Retinal pigment epithelial cell (primary cell): ENCODE data around the gene SH3YL1.

ENCODE experiments used
- DNase-seq: peaks from one replicate; pipeline ENCODE4 v3.0.0-alpha.2; 2010; ENCODE audit warnings: low read depth
- H3K4me3 ChIP-seq: 2 replicates; pipeline ENCODE4 v1.5.1; 2011; ENCODE audit warnings: mild to moderate bottlenecking, low read length, control low read depth, moderate library complexity
- TF ChIP-seq, protein P1 (sequence below): conservative IDR thresholded peaks from 2 replicates; pipeline ENCODE4 v1.5.1; 2011; ENCODE audit warnings: low read depth, low read length, control low read depth, inconsistent platforms

Gene SH3YL1

DNA sequence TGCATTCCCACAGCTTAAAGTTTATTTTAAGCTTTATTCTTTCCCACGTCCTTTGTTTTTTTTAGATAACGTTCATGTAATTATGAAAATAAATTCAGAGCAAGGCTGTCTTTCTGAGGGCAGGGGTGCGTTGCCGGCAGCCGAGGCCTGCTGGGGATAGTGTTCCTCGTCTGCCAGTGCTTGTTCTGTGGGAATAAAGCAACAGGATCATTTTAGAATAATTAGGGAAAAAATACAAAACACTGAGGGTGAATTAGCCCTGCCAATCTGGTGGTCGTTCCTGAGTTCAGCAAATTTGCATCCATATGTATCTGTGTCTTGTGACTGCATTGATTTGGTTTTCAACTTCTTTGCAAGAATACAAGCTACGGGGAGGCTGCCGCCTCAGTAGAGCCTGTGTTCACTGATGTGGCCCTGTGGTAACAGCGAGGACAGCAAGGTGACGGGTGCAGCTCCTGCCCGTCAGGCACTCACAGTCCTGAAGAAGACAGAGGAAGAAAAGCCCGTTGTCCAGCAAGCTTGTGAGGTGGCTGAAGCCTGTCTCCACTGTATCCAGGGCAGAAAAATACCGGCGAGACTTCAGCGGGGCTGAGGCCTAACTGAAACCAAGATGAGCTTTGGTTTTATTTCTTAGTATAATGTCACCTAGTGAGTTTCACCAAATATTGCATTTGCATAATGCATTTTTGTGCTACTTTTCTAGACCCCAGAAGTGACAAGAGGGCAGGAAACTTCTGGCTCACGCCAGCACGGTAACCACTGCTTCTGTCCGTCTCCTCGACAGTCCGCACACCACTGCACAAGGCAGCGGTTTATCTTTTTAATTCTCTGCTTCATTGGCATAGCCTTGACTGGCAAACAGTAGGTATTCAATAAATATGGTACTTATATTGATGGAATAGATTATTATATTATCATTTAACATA lies 64.5 kb downstream of the SH3YL1 start:
- H3K4me3 ChIP-seq, result no peak overlapping the region
- DNase-seq, result no peak
- TF ChIP-seq, protein P1, sequence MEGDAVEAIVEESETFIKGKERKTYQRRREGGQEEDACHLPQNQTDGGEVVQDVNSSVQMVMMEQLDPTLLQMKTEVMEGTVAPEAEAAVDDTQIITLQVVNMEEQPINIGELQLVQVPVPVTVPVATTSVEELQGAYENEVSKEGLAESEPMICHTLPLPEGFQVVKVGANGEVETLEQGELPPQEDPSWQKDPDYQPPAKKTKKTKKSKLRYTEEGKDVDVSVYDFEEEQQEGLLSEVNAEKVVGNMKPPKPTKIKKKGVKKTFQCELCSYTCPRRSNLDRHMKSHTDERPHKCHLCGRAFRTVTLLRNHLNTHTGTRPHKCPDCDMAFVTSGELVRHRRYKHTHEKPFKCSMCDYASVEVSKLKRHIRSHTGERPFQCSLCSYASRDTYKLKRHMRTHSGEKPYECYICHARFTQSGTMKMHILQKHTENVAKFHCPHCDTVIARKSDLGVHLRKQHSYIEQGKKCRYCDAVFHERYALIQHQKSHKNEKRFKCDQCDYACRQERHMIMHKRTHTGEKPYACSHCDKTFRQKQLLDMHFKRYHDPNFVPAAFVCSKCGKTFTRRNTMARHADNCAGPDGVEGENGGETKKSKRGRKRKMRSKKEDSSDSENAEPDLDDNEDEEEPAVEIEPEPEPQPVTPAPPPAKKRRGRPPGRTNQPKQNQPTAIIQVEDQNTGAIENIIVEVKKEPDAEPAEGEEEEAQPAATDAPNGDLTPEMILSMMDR, result no peak

DNA sequence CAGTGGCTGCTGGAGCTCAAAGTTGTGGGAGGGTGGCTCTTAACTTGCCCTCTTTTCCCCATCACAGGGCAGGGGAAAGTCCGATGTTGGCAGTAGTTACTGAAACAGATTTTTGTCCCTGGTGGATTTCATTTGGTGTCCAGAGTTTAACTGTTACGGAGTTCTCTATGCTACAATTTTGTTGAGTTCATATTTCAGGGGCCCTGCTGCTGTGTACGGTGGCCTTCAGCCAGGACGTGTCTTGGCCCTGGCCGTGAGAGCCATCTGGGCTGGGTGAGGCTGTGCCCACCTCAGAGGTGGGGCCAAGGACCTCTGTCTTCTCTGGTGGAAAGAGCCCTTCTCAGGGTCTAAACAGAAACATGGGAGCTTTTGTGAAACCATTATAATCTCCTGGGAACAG lies 67.4 kb downstream of the SH3YL1 start:
- no peak overlapping the region for H3K4me3 ChIP-seq
- TF ChIP-seq, protein P1, result no peak
- DNase-seq, result no peak

DNA sequence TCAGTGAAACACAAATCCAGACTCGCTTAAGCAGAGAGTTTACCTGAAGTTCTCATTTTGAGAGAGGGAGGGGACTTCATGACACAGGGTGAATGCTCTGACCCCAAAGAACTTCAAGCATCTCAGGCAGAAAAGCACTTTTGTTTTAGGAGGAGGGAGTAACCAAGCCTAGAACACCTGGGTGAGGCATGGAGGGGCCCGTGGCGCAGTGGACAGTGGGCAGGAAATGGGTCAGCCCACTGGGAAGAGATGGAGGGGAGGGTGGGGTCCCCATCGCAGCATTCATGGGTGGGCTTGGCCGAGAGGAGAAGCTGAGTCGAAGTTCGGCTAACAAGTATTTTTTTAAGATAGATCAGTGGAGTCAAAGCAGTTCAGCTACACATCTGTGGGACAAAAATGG lies 67.9 kb downstream of the SH3YL1 start:
- TF ChIP-seq, protein P1, result no peak
- no peak overlapping the region for H3K4me3 ChIP-seq
- no peak for DNase-seq

DNA sequence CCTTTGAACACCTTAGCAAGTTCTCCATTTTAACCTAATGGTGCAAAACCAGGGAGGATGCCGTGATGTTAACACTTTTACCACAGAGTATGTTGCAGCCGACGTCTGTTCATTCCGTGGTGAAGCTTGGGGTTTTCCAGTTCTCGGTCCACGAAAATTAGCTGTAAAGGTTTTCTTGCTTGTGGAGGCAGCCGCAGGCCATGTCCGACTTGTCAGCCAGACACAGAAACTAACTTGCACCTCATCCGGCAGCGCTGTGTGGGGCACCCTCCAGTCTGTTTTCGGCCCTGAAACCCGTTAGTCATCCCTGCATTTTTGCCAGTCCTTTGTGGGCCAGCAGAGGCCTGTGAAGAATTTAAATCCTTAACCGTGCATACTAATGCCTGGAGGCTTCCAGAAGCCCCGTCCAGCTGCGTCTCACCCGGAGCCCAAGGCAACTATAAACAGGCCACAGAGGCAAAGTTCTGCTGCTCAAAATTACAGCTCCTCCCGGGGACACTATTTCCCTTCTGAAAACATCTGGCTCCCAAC lies 70.6 kb downstream of the SH3YL1 start:
- TF ChIP-seq, protein P1, result no peak
- H3K4me3 ChIP-seq, result no peak overlapping the region
- DNase-seq, result no peak

DNA sequence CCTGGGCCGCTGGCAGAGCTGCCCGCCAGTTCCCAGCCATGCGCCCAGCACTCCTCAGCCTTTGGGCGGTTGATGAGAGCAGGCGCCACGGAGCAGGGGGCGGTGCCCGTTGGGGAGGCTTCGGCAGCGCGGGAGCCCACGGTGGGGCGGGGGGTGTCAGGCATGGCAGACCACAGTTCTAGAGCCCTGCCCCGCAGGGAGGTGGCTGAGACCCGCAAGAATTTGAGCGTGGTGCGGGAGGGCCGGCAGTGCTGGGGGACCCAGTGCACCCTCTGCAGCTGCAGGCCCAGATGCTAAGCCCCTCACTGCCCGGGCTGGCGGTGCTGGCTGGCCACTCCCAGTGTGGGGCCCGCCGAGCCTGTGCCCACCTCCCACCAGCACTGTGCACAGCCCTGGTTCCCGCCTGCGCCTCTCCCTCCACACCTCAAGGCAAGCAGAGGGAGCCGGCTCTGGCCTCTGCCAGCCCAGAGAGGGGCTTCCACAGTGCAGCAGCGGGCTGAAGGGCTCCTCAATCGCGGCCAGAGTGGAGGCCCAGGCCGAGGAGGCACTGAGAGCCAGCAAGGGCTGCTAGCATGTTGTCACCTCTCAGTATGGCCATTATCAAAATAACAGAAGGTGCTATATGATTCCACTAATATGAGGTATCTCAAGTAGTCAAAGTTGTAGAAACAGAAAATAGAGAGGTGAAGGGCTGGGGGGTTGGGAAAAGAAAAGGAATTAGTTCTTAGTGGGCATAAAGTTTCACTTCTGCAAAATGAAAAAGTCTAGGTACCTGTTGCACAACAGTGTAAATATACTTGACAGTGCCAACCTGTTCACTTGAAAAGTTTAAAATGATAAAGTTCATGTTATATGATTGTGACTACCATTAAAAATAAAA lies 72.3 kb downstream of the SH3YL1 start:
- no peak overlapping the region for H3K4me3 ChIP-seq
- no peak for DNase-seq
- TF ChIP-seq, protein P1, result no peak

DNA sequence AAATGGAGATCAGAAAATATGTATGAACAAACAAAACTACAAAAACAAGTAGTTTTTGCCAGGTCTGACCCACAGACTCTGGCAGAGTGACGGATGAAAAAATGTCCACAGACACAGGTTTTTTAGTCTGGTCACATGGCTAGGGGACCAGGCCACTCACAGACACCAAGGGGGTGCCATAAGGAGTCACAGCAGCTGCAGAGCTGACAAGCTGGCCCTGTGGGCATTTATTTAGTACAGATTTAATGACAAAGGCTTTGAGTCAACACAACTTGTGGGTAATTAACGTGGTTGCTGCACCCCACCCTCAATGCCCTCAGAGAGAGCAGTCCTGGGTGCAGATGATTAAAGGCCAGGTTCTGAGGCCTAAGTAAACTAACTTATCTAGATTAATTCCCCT lies 76.0 kb downstream of the SH3YL1 start:
- no peak for DNase-seq
- TF ChIP-seq, protein P1, result no peak
- no peak overlapping the region for H3K4me3 ChIP-seq
